H9 (cell line): Measurements from ENCODE around the gene LDB3. TPM values are rescaled to one million over a fixed set of nuclear protein-coding genes. Genes with fewer than 3 reads are reported as not detected.

Experiments used
- DNase-seq: peaks from one replicate; pipeline ENCODE4 v3.0.0-alpha.2; 2017
- H2AFZ ChIP-seq: one replicate; pipeline ENCODE4 v1.6.1; 2013; ENCODE audit warnings: mild to moderate bottlenecking, low read length, control low read depth, moderate library complexity
- H2AK5ac ChIP-seq: 2 replicates; pipeline ENCODE4 v1.6.1; 2013; ENCODE audit warnings: low read length, control low read depth, mixed read lengths; ENCODE audit not compliant: insufficient read length
- H2BK120ac ChIP-seq: one replicate; pipeline ENCODE4 v1.6.1; 2013; ENCODE audit warnings: low read depth, mild to moderate bottlenecking, low read length, control low read depth, inconsistent platforms; ENCODE audit not compliant: poor library complexity, severe bottlenecking
- H2BK12ac ChIP-seq: 2 replicates; pipeline ENCODE4 v1.6.1; 2013; ENCODE audit warnings: low read length, control low read depth, mixed read lengths, low read depth; ENCODE audit not compliant: insufficient read length
- H2BK15ac ChIP-seq: 2 replicates; pipeline ENCODE4 v1.6.1; 2013; ENCODE audit warnings: low read depth, low read length, control low read depth
- H2BK20ac ChIP-seq: one replicate; pipeline ENCODE4 v1.6.1; 2013; ENCODE audit warnings: low read depth, mild to moderate bottlenecking, low read length, control low read depth, inconsistent platforms; ENCODE audit not compliant: poor library complexity, severe bottlenecking
- H2BK5ac ChIP-seq: 2 replicates; pipeline ENCODE4 v1.6.1; 2013; ENCODE audit warnings: low read length, control low read depth, mixed read lengths; ENCODE audit not compliant: insufficient read length
- H3K14ac ChIP-seq: 2 replicates; pipeline ENCODE4 v1.6.1; 2013; ENCODE audit warnings: low read length, control low read depth; ENCODE audit not compliant: insufficient read depth
- H3K18ac ChIP-seq: 2 replicates; pipeline ENCODE4 v1.6.1; 2013; ENCODE audit warnings: low read depth, mild to moderate bottlenecking, mixed read lengths, low read length, control low read depth; ENCODE audit not compliant: insufficient read length
- H3K23ac ChIP-seq: 2 replicates; pipeline ENCODE4 v1.6.1; 2013; ENCODE audit warnings: low read length, control low read depth, mixed read lengths, low read depth; ENCODE audit not compliant: insufficient read length
- H3K23me2 ChIP-seq: 2 replicates; pipeline ENCODE4 v1.6.1; 2013; ENCODE audit warnings: low read depth, mild to moderate bottlenecking, mixed read lengths, low read length, control low read depth; ENCODE audit not compliant: insufficient read length, poor library complexity, severe bottlenecking
- H3K27ac ChIP-seq: 2 replicates; pipeline ENCODE4 v1.5.1; 2013; ENCODE audit warnings: low read length, control low read depth, mixed read lengths, low read depth; ENCODE audit not compliant: insufficient read length
- H3K27me3 ChIP-seq: 2 replicates; pipeline ENCODE4 v1.6.1; 2013; ENCODE audit warnings: low read length, control low read depth, inconsistent platforms; ENCODE audit not compliant: insufficient read depth
- H3K4ac ChIP-seq: 2 replicates; pipeline ENCODE4 v1.6.1; 2013; ENCODE audit warnings: low read depth, mild to moderate bottlenecking, control low read depth, inconsistent platforms, low read length, moderate library complexity
- H3K4me1 ChIP-seq: 2 replicates; pipeline ENCODE4 v1.6.1; 2013; ENCODE audit warnings: low read length, control low read depth, inconsistent platforms; ENCODE audit not compliant: insufficient read depth
- H3K4me2 ChIP-seq: 2 replicates; pipeline ENCODE4 v1.6.1; 2013; ENCODE audit warnings: low read length, control low read depth, mixed read lengths; ENCODE audit not compliant: insufficient read length, insufficient read depth
- H3K56ac ChIP-seq: 2 replicates; pipeline ENCODE4 v1.6.1; 2013; ENCODE audit warnings: low read depth, mild to moderate bottlenecking, mixed read lengths, low read length, control low read depth; ENCODE audit not compliant: insufficient read length
- H3K79me1 ChIP-seq: 2 replicates; pipeline ENCODE4 v1.6.1; 2013; ENCODE audit warnings: low read depth, mild to moderate bottlenecking, moderate library complexity, low read length, control low read depth, inconsistent platforms; ENCODE audit not compliant: insufficient read depth, poor library complexity, severe bottlenecking
- H3K79me2 ChIP-seq: 2 replicates; pipeline ENCODE4 v1.6.1; 2013; ENCODE audit warnings: low read length, control low read depth, inconsistent platforms; ENCODE audit not compliant: insufficient read depth
- H3K9ac ChIP-seq: 2 replicates; pipeline ENCODE4 v1.6.1; 2013; ENCODE audit warnings: low read length, control low read depth, mixed read lengths; ENCODE audit not compliant: insufficient read length; ENCODE audit errors: extremely low read depth
- H3K9me3 ChIP-seq: one replicate; pipeline ENCODE4 v1.6.1; 2013; ENCODE audit warnings: low read depth, low read length, inconsistent platforms; ENCODE audit not compliant: control insufficient read depth
- H3T11ph ChIP-seq: one replicate; pipeline ENCODE4 v1.6.1; 2013; ENCODE audit warnings: mild to moderate bottlenecking, low read length, control low read depth, inconsistent platforms
- H4K20me1 ChIP-seq: one replicate; pipeline ENCODE4 v1.6.1; 2013; ENCODE audit not compliant: control insufficient read depth, insufficient read length, insufficient read depth
- H4K5ac ChIP-seq: 2 replicates; pipeline ENCODE4 v1.6.1; 2013; ENCODE audit warnings: low read depth, mild to moderate bottlenecking, mixed read lengths, low read length, control low read depth; ENCODE audit not compliant: insufficient read length
- H4K8ac ChIP-seq: replicated peaks from 2 replicates; pipeline ENCODE4 v1.6.1; 2013; ENCODE audit warnings: low read length, control low read depth, mixed read lengths, low read depth; ENCODE audit not compliant: insufficient read length
- H4K91ac ChIP-seq: 2 replicates; pipeline ENCODE4 v1.6.1; 2013; ENCODE audit warnings: low read depth, mild to moderate bottlenecking, moderate library complexity, mixed read lengths, low read length, control low read depth; ENCODE audit not compliant: insufficient read length
- H3K27ac Mint-ChIP-seq, 3 experiments: 2 replicates in 2 of 3; 3 replicates in 1 of 3; pipeline ENCODE4 v1.8.0; 2020 to 2021; ENCODE audit warnings: mixed read lengths in 3 of 3, mild to moderate bottlenecking in 1 of 3, moderate library complexity in 1 of 3
- H3K27me3 Mint-ChIP-seq: 2 replicates; pipeline ENCODE4 v1.8.0; 2021; ENCODE audit warnings: low read depth, mild to moderate bottlenecking, moderate library complexity, mixed read lengths
- H3K36me3 Mint-ChIP-seq, 3 experiments: 2 replicates in 2 of 3; 3 replicates in 1 of 3; pipeline ENCODE4 v1.8.0; 2020 to 2021; ENCODE audit warnings: low read depth in 3 of 3, mixed read lengths in 3 of 3; ENCODE audit not compliant: insufficient read depth in 1 of 3
- H3K4me1 Mint-ChIP-seq, 2 experiments: 2 replicates each; pipeline ENCODE4 v1.8.0; 2020; ENCODE audit warnings: mixed read lengths in 2 of 2
- H3K4me3 Mint-ChIP-seq, 2 experiments: 2 replicates in 1 of 2; 3 replicates in 1 of 2; pipeline ENCODE4 v1.8.0; 2020 to 2021; ENCODE audit warnings: mild to moderate bottlenecking in 2 of 2, mixed read lengths in 2 of 2, moderate library complexity in 1 of 2
- H3K9me3 Mint-ChIP-seq, 2 experiments: 2 replicates in 1 of 2; 3 replicates in 1 of 2; pipeline ENCODE4 v1.8.0; 2020; ENCODE audit warnings: mild to moderate bottlenecking in 2 of 2, mixed read lengths in 2 of 2, moderate library complexity in 1 of 2
- CTCF ChIP-seq: fragments of 200-600 bp; sonication (generic); conservative IDR thresholded peaks from 3 replicates; pipeline ENCODE4 v1.8.0; 2021; ENCODE audit warnings: antibody characterized with exemption, mild to moderate bottlenecking
- WGBS: extraction: QIAGEN DNeasy Blood & Tissue Kit; methylation state at CpG from one replicate; pipeline ENCODE4 v1.1.7; 2013; ENCODE audit warnings: missing lambda C conversion rate, low lambda C conversion rate, mixed read lengths; ENCODE audit not compliant: insufficient read length; ENCODE audit errors: extremely low coverage; 5-methylcytosine and 5-hydroxymethylcytosine counted together
- total RNA-seq: library from RNA; stranded (reverse); gene quantifications from 2 replicates; pipeline ENCODE4 v1.2.1, GENCODE V29; 2021

Gene LDB3
- total RNA-seq, 1 experiment from 2014 or later: 0.17 TPM

GRCh38 chr10:86779220-86780017 is 111.1 kb downstream of the LDB3 start:
- peak overlapping the region in 2 of 3 experiments; percentile 9 to 81; a peak in 2 of 7 replicates for H3K27ac Mint-ChIP-seq
- Histone ChIP-seq H3K27me3 (no peaks in the 10 kb centered on the region), H3K9ac (no peak overlapping the region), H3K4me2 (no peak overlapping the region), H3K18ac (no peak overlapping the region), H3K4me1 (peaks cover 2% of the 10 kb centered on the region; the same call in 1 of the 2 replicates), H4K5ac (no peak overlapping the region), H4K8ac (no peak overlapping the region), H2BK12ac (no peak overlapping the region), H3K9me3 (no peaks in the 10 kb centered on the region), H3K56ac (no peak overlapping the region), H2AFZ (no peak overlapping the region), H3K14ac (no peak overlapping the region), H4K91ac (no peak overlapping the region), H2BK5ac (no peak overlapping the region), H3K23ac (no peak overlapping the region), H3K79me1 (peaks cover 3% of the 10 kb centered on the region), H3K4ac (no peak overlapping the region), H3K79me2 (peaks cover 81% of the 10 kb centered on the region), H2AK5ac (no peak overlapping the region), H4K20me1 (peaks cover 2% of the 10 kb centered on the region), H3K27ac (no peak overlapping the region), H3K23me2 (no peaks in the 10 kb centered on the region), H3T11ph (no peak overlapping the region), H2BK20ac (peak overlapping the region; percentile 32), H2BK120ac (no peak overlapping the region), H2BK15ac (no peak overlapping the region)
- peaks cover 29 to 36% of the 10 kb centered on the region in 2 experiments for H3K4me1 Mint-ChIP-seq
- no peaks in the 10 kb centered on the region for H3K27me3 Mint-ChIP-seq
- no peak for TF ChIP-seq CTCF
- no peaks in the 10 kb centered on the region for H3K9me3 Mint-ChIP-seq
- no peak overlapping the region for H3K4me3 Mint-ChIP-seq
- no peak for DNase-seq
- WGBS: no CpG with 5 or more reads among the region's 5 CpGs
- peaks cover 6 to 16% (median 15%) of the 10 kb centered on the region in 3 experiments; a peak in 6 of 7 replicates for H3K36me3 Mint-ChIP-seq
